ENCODE measurements around the gene ST8SIA5. TPM values are rescaled to one million over a fixed set of nuclear protein-coding genes. Genes with fewer than 3 reads are reported as not detected.

ST8SIA5 gene
- total RNA-seq, 2 donors from 2014 or later = 5.9 to 6.7 TPM

GRCh38 chr18:46686186-46686585 lies 70.7 kb downstream of the ST8SIA5 start:
- Histone ChIP-seq H3K4me1 (no peaks in the 10 kb centered on the region), H3K27me3 (no peaks in the 10 kb centered on the region), H3K36me3 (no peaks in the 10 kb centered on the region), H3K27ac (no peak overlapping the region), H3K9me3 (no peaks in the 10 kb centered on the region), H3K4me3 (no peak overlapping the region)
- no peak for DNase-seq (ENCODE audit: low spot score)
- no peak for TF ChIP-seq CTCF (IDR thresholded peaks at IDR 0.05)

DNA sequence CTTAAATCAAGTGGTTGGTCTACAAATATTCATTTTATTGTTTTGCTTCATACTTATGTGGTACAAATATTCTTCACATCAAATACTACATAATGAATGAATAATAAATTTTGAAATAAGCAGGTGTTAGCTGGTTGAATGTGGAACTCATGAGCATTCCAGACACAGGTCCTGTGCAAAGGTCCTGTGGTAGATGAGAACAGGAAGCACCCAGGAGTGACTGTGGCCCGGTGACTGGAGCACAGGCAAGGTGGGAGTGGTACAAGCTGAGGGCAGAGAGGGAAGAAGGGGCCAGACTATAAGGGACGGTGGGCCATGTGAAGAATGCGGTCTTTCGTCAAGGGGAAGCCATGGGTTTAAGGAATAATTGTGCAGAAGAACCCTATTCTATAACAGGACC lies 73.6 kb downstream of the ST8SIA5 start:
- H3K36me3 ChIP-seq = no peaks in the 10 kb centered on the region
- no peak overlapping the region for H3K4me3 ChIP-seq
- H3K4me1 ChIP-seq = peaks cover 0 to 5% of the 10 kb centered on the region in 2 donors
- no peaks in the 10 kb centered on the region for H3K9me3 ChIP-seq
- TF ChIP-seq CTCF (IDR thresholded peaks at IDR 0.05) = no peak
- H3K27me3 ChIP-seq = no peaks in the 10 kb centered on the region
- DNase-seq (ENCODE audit: low spot score) = no peak
- H3K27ac ChIP-seq = no peak overlapping the region

GRCh38 chr18:46680784-46681695 lies 75.8 kb downstream of the ST8SIA5 start:
- Histone ChIP-seq H3K27ac (no peak overlapping the region), H3K4me1 (peaks cover 0 to 5% of the 10 kb centered on the region in 2 donors), H3K27me3 (no peaks in the 10 kb centered on the region), H3K9me3 (no peaks in the 10 kb centered on the region), H3K4me3 (no peak overlapping the region), H3K36me3 (no peaks in the 10 kb centered on the region)
- no peak for TF ChIP-seq CTCF (IDR thresholded peaks at IDR 0.05)
- no peak for DNase-seq (ENCODE audit: low spot score)

DNA sequence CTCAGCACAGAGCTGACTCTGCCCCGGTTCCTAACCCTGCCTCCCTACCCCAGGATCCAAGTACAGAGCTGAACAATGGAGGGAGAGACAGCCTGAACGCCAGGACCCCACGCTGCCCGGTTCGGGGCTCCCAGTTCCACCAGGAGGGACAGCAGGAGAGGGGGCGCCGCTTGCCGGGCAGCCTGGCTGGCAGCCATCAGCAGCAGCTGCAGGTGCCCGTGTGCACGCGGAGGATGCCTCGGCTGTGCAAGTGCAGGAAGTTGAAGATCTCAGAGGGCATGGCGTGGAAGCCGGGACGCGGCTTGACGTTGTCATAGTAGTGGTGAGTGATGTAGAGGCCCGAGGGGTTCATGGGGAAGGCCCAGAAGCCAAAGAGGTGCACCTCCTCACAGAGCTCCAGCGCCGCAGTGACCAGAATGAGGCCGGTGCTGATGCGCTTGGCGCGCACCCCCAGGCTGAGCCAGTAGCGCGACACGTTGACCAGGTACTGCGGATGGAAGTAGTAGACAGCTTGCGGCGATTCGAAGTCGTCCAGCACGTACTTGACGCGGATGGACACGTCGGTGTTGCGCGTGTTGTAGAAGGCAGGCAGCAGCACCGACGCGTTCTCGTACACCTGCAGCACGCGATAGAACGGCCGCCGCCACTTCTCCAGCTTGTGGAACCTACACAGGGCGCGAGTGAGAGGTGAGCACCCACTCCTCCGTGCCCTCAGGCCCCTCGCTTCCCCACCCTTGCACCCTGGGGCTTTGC lies 76.8 kb downstream of the ST8SIA5 start:
- Histone ChIP-seq H3K36me3 (no peaks in the 10 kb centered on the region), H3K4me1 (peaks cover 0 to 5% of the 10 kb centered on the region in 2 donors), H3K27ac (no peak overlapping the region), H3K4me3 (no peak overlapping the region), H3K9me3 (no peaks in the 10 kb centered on the region), H3K27me3 (no peaks in the 10 kb centered on the region)
- no peak for TF ChIP-seq CTCF (IDR thresholded peaks at IDR 0.05)
- no peak for DNase-seq (ENCODE audit: low spot score)

- peaks cover 0 to 5% of the 10 kb centered on the region in 2 donors for H3K4me1 ChIP-seq
- H3K36me3 ChIP-seq = no peaks in the 10 kb centered on the region
- H3K27me3 ChIP-seq = no peaks in the 10 kb centered on the region
- no peak for TF ChIP-seq CTCF (IDR thresholded peaks at IDR 0.05)
- no peak for DNase-seq (ENCODE audit: low spot score)
- H3K9me3 ChIP-seq = no peaks in the 10 kb centered on the region
- no peak overlapping the region for H3K27ac ChIP-seq
- no peak overlapping the region for H3K4me3 ChIP-seq
These were observed 78.0 kb downstream of the ST8SIA5 start for GRCh38 chr18:46678785-46679399.

Measured in right atrium auricular region (tissue), 2 donors.